GM23338 (cell line): ENCODE measurements around the gene RAB6A. TPM values are rescaled to one million over a fixed set of nuclear protein-coding genes. Genes with fewer than 3 reads are reported as not detected.

Experiments
- ATAC-seq: fragments of 200-7000 bp; cut with Tn5 transposase; 3 replicates; pipeline ENCODE4 v1.9.1; 2020
- DNase-seq: peaks from one replicate; pipeline ENCODE4 v3.0.0-alpha.2; 2015; ENCODE audit warnings: low spot score
- H2AFZ ChIP-seq: fragments of 200-600 bp; sonication (generic); 2 replicates; pipeline ENCODE4 v1.8.0; 2016; ENCODE audit warnings: antibody characterized with exemption, mild to moderate bottlenecking, moderate library complexity
- H3F3A ChIP-seq: fragments of 200-600 bp; sonication (generic); replicated peaks from 2 replicates; pipeline ENCODE4 v1.8.0; 2017; ENCODE audit warnings: antibody characterized with exemption, mixed run types, low read depth
- H3K27ac ChIP-seq: fragments of 200-600 bp; sonication (generic); 2 replicates; pipeline ENCODE4 v1.6.1; 2016; ENCODE audit warnings: low read depth
- H3K27me3 ChIP-seq: fragments of 200-600 bp; sonication (generic); 2 replicates; pipeline ENCODE4 v1.8.0; 2016; ENCODE audit warnings: mild to moderate bottlenecking, mixed run types, moderate library complexity; ENCODE audit not compliant: insufficient read depth
- H3K36me3 ChIP-seq: fragments of 200-600 bp; sonication (generic); 2 replicates; pipeline ENCODE4 v1.8.0; 2016; ENCODE audit warnings: mild to moderate bottlenecking; ENCODE audit not compliant: insufficient read depth
- H3K4me1 ChIP-seq: fragments of 200-600 bp; sonication (generic); 2 replicates; pipeline ENCODE4 v1.8.0; 2016; ENCODE audit warnings: mild to moderate bottlenecking, moderate library complexity; ENCODE audit not compliant: insufficient read depth
- H3K4me2 ChIP-seq: fragments of 200-600 bp; sonication (generic); 2 replicates; pipeline ENCODE4 v1.7.1; 2017; ENCODE audit warnings: mixed run types
- H3K4me3 ChIP-seq: fragments of 200-600 bp; sonication (generic); 2 replicates; pipeline ENCODE4 v1.6.1; 2016; ENCODE audit warnings: mixed run types
- H3K79me2 ChIP-seq: fragments of 200-600 bp; sonication (generic); replicated peaks from 2 replicates; pipeline ENCODE4 v1.8.0; 2017; ENCODE audit warnings: mild to moderate bottlenecking; ENCODE audit not compliant: insufficient read depth
- H3K9me2 ChIP-seq: fragments of 200-600 bp; sonication (generic); 2 replicates; pipeline ENCODE4 v1.8.0; 2017; ENCODE audit not compliant: insufficient read depth
- H4K20me1 ChIP-seq: fragments of 200-600 bp; sonication (generic); replicated peaks from 2 replicates; pipeline ENCODE4 v1.8.0; 2017; ENCODE audit warnings: mild to moderate bottlenecking; ENCODE audit not compliant: insufficient read depth
- H3K27ac Mint-ChIP-seq: 2 replicates; pipeline ENCODE4 v1.8.0; 2020; ENCODE audit warnings: inconsistent platforms, mild to moderate bottlenecking, moderate library complexity, mixed read lengths
- H3K27me3 Mint-ChIP-seq: 3 replicates; pipeline ENCODE4 v1.8.0; 2022; ENCODE audit warnings: low read depth, mild to moderate bottlenecking, moderate library complexity, mixed read lengths, inconsistent platforms; ENCODE audit not compliant: insufficient read depth, poor library complexity
- H3K36me3 Mint-ChIP-seq: 3 replicates; pipeline ENCODE4 v1.8.0; 2021; ENCODE audit warnings: low read depth, mild to moderate bottlenecking, inconsistent platforms, moderate library complexity, mixed read lengths
- H3K4me1 Mint-ChIP-seq: 3 replicates; pipeline ENCODE4 v1.8.0; 2020; ENCODE audit warnings: mild to moderate bottlenecking, inconsistent platforms, mixed read lengths
- H3K4me3 Mint-ChIP-seq: 3 replicates; pipeline ENCODE4 v1.8.0; 2021; ENCODE audit warnings: moderate library complexity, mild to moderate bottlenecking, inconsistent platforms, mixed read lengths
- H3K9me3 Mint-ChIP-seq: 3 replicates; pipeline ENCODE4 v1.8.0; 2020; ENCODE audit warnings: moderate library complexity, mild to moderate bottlenecking, inconsistent platforms, mixed read lengths
- CREB1 ChIP-seq: fragments of 250-450 bp; sonication (Bioruptor Pico); IDR thresholded peaks from 2 replicates; pipeline ENCODE4 v1.5.0; 2020; ENCODE audit warnings: low read depth, mild to moderate bottlenecking, moderate library complexity
- EZH2 ChIP-seq: fragments of 200-600 bp; sonication (generic); IDR thresholded peaks from one replicate; pipeline ENCODE4 v1.8.0; 2017; ENCODE audit warnings: antibody characterized with exemption, mild to moderate bottlenecking, low read depth; ENCODE audit not compliant: unreplicated experiment
- EZH2phosphoT487 ChIP-seq: fragments of 200-600 bp; sonication (generic); IDR thresholded peaks from one replicate; pipeline ENCODE4 v1.8.1; 2018; ENCODE audit warnings: antibody characterized with exemption; ENCODE audit not compliant: unreplicated experiment
- JUNB ChIP-seq: IDR thresholded peaks from one replicate; pipeline ENCODE4 v1.6.1; 2016; ENCODE audit warnings: antibody characterized with exemption; ENCODE audit not compliant: unreplicated experiment
- NANOG ChIP-seq: IDR thresholded peaks from 2 replicates; pipeline ENCODE4 v1.6.1; 2016; ENCODE audit warnings: antibody characterized with exemption, borderline replicate concordance
- POLR2AphosphoS5 ChIP-seq: IDR thresholded peaks from 2 replicates; pipeline ENCODE4 v1.6.1; 2016; ENCODE audit warnings: antibody characterized with exemption, low read depth
- STAT1 ChIP-seq: IDR thresholded peaks from one replicate; pipeline ENCODE4 v1.6.1; 2016; ENCODE audit warnings: antibody characterized with exemption; ENCODE audit not compliant: unreplicated experiment
- ZNF114 ChIP-seq: fragments of 250-450 bp; sonication (Bioruptor Pico); IDR thresholded peaks from 2 replicates; pipeline ENCODE4 v1.5.0; 2020; ENCODE audit warnings: mild to moderate bottlenecking, moderate library complexity
- ZNF331 ChIP-seq: fragments of 250-450 bp; sonication (Bioruptor Pico); IDR thresholded peaks from 2 replicates; pipeline ENCODE4 v1.5.0; 2020; ENCODE audit warnings: low read depth, mild to moderate bottlenecking, moderate library complexity
- polyA plus RNA-seq: library from polyadenylated mRNA; unstranded; fragments of >200 nt; fragmentation: Nextera tagmentation; extraction: Ambion mirVana; gene quantifications from 2 replicates; pipeline ENCODE4 v1.2.1, GENCODE V29; 2016
- total RNA-seq: library from RNA; depleted of rRNA; stranded (reverse); fragments of >200 nt; shearing (Covaris generic); gene quantifications from 2 replicates; pipeline ENCODE4 v1.2.3, GENCODE V29; 2014
- TF ChIP-seq, protein P1 (sequence below): fragments of 250-450 bp; sonication (Bioruptor Pico); IDR thresholded peaks from 2 replicates; pipeline ENCODE4 v1.5.0; 2020; ENCODE audit warnings: mild to moderate bottlenecking, moderate library complexity
- TF ChIP-seq, protein P2 (sequence below): IDR thresholded peaks from 2 replicates; pipeline ENCODE4 v1.6.1; 2016; ENCODE audit warnings: antibody characterized with exemption
- TF ChIP-seq, protein P3 (sequence below), 2 experiments: fragments of 200-600 bp in 1 of 2; sonication (generic) in 1 of 2; conservative IDR thresholded peaks; 2 replicates each; pipeline versions ENCODE4 v1.5.1 to v1.6.1; 2016 to 2017; ENCODE audit warnings: antibody characterized with exemption in 2 of 2, low read depth in 2 of 2, mild to moderate bottlenecking in 2 of 2, moderate library complexity in 1 of 2
- TF ChIP-seq, protein P4 (sequence below): IDR thresholded peaks from one replicate; pipeline ENCODE4 v1.6.1; 2018; ENCODE audit warnings: antibody characterized with exemption; ENCODE audit not compliant: unreplicated experiment

The RAB6A gene
- total and polyA plus RNA-seq, 2 experiments from 2014 or later = 61.1 to 127 TPM

DNA sequence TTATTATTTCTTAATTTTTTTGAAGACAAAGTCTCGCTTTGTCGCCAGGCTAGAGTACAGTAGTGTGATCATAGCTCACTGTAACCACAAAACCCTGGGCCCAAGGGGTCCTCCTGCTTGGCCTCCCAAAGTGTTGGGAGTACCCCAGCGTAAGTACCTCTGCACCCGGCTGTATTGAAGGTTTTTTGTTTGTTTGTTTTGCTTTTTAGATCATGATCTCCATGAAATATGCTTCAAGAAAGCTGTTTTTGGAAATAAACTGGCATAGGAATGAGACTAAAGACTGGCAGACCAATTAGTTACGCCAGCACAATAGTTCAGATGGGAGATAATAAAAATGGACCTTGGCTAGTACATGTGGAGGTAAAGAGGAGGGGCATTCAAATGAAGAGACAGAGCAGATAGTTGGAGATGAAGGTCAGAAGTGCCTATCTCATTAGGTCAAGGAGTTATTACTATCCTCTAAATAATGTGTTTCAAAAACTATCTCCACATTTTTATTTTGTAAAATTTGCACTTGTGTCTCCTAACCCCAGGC, 22.7 kb upstream of the RAB6A start:
- H3K4me3 Mint-ChIP-seq = no peak overlapping the region; the same call in 2 of the 3 replicates
- peaks cover 14% of the 10 kb centered on the region for H3K4me1 Mint-ChIP-seq
- Histone ChIP-seq H3K27ac (peak overlapping the region; percentile 21), H2AFZ (peak overlapping the region; percentile 64; the same call in 1 of the 2 replicates), H3K4me1 (peaks cover 12% of the 10 kb centered on the region), H3K4me2 (no peak overlapping the region), H3F3A (peaks cover 9% of the 10 kb centered on the region), H3K4me3 (no peak overlapping the region), H3K79me2 (peaks cover under 1% of the 10 kb centered on the region), H3K27me3 (no peaks in the 10 kb centered on the region), H3K9me2 (no peaks in the 10 kb centered on the region), H4K20me1 (no peaks in the 10 kb centered on the region), H3K36me3 (no peaks in the 10 kb centered on the region)
- no peaks in the 10 kb centered on the region for H3K36me3 Mint-ChIP-seq
- peak overlapping the region; percentile 64 for H3K27ac Mint-ChIP-seq
- H3K27me3 Mint-ChIP-seq = peaks cover 14% of the 10 kb centered on the region
- no peak for TF ChIP-seq POLR2AphosphoS5
- TF ChIP-seq, protein P1, sequence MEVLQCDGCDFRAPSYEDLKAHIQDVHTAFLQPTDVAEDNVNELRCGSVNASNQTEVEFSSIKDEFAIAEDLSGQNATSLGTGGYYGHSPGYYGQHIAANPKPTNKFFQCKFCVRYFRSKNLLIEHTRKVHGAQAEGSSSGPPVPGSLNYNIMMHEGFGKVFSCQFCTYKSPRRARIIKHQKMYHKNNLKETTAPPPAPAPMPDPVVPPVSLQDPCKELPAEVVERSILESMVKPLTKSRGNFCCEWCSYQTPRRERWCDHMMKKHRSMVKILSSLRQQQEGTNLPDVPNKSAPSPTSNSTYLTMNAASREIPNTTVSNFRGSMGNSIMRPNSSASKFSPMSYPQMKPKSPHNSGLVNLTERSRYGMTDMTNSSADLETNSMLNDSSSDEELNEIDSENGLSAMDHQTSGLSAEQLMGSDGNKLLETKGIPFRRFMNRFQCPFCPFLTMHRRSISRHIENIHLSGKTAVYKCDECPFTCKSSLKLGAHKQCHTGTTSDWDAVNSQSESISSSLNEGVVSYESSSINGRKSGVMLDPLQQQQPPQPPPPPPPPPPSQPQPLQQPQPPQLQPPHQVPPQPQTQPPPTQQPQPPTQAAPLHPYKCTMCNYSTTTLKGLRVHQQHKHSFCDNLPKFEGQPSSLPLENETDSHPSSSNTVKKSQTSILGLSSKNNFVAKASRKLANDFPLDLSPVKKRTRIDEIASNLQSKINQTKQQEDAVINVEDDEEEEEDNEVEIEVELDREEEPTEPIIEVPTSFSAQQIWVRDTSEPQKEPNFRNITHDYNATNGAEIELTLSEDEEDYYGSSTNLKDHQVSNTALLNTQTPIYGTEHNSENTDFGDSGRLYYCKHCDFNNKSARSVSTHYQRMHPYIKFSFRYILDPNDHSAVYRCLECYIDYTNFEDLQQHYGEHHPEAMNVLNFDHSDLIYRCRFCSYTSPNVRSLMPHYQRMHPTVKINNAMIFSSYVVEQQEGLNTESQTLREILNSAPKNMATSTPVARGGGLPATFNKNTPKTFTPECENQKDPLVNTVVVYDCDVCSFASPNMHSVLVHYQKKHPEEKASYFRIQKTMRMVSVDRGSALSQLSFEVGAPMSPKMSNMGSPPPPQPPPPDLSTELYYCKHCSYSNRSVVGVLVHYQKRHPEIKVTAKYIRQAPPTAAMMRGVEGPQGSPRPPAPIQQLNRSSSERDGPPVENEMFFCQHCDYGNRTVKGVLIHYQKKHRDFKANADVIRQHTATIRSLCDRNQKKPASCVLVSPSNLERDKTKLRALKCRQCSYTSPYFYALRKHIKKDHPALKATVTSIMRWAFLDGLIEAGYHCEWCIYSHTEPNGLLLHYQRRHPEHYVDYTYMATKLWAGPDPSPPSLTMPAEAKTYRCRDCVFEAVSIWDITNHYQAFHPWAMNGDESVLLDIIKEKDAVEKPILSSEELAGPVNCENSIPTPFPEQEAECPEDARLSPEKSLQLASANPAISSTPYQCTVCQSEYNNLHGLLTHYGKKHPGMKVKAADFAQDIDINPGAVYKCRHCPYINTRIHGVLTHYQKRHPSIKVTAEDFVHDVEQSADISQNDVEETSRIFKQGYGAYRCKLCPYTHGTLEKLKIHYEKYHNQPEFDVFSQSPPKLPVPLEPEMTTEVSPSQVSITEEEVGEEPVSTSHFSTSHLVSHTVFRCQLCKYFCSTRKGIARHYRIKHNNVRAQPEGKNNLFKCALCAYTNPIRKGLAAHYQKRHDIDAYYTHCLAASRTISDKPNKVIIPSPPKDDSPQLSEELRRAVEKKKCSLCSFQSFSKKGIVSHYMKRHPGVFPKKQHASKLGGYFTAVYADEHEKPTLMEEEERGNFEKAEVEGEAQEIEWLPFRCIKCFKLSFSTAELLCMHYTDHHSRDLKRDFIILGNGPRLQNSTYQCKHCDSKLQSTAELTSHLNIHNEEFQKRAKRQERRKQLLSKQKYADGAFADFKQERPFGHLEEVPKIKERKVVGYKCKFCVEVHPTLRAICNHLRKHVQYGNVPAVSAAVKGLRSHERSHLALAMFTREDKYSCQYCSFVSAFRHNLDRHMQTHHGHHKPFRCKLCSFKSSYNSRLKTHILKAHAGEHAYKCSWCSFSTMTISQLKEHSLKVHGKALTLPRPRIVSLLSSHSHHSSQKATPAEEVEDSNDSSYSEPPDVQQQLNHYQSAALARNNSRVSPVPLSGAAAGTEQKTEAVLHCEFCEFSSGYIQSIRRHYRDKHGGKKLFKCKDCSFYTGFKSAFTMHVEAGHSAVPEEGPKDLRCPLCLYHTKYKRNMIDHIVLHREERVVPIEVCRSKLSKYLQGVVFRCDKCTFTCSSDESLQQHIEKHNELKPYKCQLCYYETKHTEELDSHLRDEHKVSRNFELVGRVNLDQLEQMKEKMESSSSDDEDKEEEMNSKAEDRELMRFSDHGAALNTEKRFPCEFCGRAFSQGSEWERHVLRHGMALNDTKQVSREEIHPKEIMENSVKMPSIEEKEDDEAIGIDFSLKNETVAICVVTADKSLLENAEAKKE (CRISPR knock-in tag) = no peak
- TF ChIP-seq, protein P2, sequence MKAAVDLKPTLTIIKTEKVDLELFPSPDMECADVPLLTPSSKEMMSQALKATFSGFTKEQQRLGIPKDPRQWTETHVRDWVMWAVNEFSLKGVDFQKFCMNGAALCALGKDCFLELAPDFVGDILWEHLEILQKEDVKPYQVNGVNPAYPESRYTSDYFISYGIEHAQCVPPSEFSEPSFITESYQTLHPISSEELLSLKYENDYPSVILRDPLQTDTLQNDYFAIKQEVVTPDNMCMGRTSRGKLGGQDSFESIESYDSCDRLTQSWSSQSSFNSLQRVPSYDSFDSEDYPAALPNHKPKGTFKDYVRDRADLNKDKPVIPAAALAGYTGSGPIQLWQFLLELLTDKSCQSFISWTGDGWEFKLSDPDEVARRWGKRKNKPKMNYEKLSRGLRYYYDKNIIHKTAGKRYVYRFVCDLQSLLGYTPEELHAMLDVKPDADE = no peak
- TF ChIP-seq EZH2phosphoT487 = no peak
- TF ChIP-seq, protein P3, sequence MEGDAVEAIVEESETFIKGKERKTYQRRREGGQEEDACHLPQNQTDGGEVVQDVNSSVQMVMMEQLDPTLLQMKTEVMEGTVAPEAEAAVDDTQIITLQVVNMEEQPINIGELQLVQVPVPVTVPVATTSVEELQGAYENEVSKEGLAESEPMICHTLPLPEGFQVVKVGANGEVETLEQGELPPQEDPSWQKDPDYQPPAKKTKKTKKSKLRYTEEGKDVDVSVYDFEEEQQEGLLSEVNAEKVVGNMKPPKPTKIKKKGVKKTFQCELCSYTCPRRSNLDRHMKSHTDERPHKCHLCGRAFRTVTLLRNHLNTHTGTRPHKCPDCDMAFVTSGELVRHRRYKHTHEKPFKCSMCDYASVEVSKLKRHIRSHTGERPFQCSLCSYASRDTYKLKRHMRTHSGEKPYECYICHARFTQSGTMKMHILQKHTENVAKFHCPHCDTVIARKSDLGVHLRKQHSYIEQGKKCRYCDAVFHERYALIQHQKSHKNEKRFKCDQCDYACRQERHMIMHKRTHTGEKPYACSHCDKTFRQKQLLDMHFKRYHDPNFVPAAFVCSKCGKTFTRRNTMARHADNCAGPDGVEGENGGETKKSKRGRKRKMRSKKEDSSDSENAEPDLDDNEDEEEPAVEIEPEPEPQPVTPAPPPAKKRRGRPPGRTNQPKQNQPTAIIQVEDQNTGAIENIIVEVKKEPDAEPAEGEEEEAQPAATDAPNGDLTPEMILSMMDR (conservative IDR thresholded peaks at IDR 0.05; ENCODE audit: low read depth in 2 of 2) = no peak
- no peak for TF ChIP-seq JUNB
- no peak for TF ChIP-seq STAT1
- no peak for TF ChIP-seq EZH2
- no peak for TF ChIP-seq ZNF331 (CRISPR knock-in tag)
- TF ChIP-seq, protein P4, sequence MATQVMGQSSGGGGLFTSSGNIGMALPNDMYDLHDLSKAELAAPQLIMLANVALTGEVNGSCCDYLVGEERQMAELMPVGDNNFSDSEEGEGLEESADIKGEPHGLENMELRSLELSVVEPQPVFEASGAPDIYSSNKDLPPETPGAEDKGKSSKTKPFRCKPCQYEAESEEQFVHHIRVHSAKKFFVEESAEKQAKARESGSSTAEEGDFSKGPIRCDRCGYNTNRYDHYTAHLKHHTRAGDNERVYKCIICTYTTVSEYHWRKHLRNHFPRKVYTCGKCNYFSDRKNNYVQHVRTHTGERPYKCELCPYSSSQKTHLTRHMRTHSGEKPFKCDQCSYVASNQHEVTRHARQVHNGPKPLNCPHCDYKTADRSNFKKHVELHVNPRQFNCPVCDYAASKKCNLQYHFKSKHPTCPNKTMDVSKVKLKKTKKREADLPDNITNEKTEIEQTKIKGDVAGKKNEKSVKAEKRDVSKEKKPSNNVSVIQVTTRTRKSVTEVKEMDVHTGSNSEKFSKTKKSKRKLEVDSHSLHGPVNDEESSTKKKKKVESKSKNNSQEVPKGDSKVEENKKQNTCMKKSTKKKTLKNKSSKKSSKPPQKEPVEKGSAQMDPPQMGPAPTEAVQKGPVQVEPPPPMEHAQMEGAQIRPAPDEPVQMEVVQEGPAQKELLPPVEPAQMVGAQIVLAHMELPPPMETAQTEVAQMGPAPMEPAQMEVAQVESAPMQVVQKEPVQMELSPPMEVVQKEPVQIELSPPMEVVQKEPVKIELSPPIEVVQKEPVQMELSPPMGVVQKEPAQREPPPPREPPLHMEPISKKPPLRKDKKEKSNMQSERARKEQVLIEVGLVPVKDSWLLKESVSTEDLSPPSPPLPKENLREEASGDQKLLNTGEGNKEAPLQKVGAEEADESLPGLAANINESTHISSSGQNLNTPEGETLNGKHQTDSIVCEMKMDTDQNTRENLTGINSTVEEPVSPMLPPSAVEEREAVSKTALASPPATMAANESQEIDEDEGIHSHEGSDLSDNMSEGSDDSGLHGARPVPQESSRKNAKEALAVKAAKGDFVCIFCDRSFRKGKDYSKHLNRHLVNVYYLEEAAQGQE = no peak
- no peak for TF ChIP-seq NANOG
- no peak for TF ChIP-seq ZNF114
- no peak for TF ChIP-seq CREB1 (CRISPR knock-in tag)
- no peak for DNase-seq
- ATAC-seq = no peak
- no peaks in the 10 kb centered on the region for H3K9me3 Mint-ChIP-seq
